ENCODE results near the gene TENT4B. TPM values are rescaled to one million over a fixed set of nuclear protein-coding genes. Genes with fewer than 3 reads are reported as not detected.

Gene TENT4B
- total RNA-seq, 1 experiment from 2014 or later = 18.3 TPM

DNA sequence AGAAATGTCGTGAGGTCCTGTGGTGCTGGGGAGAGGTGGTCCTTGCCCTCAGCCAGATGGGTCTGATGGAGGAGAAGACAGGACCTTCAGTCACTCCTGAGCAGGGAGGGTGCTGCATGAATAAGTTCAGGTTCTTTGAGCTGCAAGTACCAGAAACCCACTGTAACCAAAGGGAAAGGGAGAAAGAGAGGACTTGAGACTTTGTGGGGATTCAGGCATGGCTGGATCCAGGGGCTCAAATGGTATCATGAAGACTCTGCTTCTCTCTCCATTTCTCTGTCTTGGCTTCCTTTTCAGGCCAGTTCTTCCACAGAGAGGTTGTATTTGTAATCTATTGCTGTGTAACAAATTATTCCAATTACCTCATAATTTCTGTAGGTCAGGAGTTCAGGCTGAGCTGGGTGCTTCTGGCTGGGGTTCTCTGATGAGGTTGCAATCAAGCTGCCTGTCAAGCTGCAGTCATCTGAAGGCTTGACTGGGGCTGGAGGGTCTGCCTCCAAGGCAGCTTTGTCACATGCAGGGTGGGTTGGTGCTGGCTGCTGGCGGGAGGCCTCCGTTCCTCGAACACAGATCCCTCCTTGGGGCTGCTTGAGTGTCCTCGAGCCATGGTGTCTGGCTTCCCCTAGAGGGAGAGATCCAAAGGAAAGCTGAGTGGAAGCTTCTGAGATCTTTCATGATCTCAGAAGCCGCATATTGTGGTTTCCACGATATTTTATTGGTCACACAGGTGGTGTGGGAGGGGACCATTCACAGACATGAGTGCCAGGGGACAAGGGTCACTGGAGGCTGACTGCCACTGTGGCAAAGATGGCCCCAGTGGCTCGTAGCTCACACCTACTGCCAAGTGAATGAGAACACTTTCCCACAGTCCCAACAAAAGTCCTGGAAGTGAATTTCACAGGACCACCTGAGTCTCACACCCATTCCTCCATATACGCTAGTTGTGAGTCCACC is 107.4 kb downstream of the TENT4B start:
- no peak for DNase-seq (ENCODE audit: low spot score)
- Histone ChIP-seq H3K4me1 (ENCODE audit: insufficient read depth, low read length, poor library complexity, severe bottlenecking) (peaks cover 9% of the 10 kb centered on the region), H3K27me3 (replicated peaks; ENCODE audit: insufficient read depth, low read depth, low read length, poor library complexity) (no peaks in the 10 kb centered on the region), H3K4me3 (ENCODE audit: low read depth, low read length, poor library complexity, severe bottlenecking) (no peak overlapping the region), H3K36me3 (ENCODE audit: insufficient read depth, low read length, poor library complexity, severe bottlenecking) (no peaks in the 10 kb centered on the region), H3K27ac (ENCODE audit: low read depth, low read length, poor library complexity, severe bottlenecking) (no peak overlapping the region), H3K9me3 (ENCODE audit: low read depth, low read length, poor library complexity, severe bottlenecking) (no peaks in the 10 kb centered on the region)
- CTCF ChIA-PET = no interaction called here
- POLR2A ChIA-PET (ENCODE audit: low non-redundant PET) = no interaction called here
- intact Hi-C loops (cut with micrococcal nuclease; ENCODE audit: unreplicated experiment) = no loop called here
- TF ChIP-seq, protein P1, sequence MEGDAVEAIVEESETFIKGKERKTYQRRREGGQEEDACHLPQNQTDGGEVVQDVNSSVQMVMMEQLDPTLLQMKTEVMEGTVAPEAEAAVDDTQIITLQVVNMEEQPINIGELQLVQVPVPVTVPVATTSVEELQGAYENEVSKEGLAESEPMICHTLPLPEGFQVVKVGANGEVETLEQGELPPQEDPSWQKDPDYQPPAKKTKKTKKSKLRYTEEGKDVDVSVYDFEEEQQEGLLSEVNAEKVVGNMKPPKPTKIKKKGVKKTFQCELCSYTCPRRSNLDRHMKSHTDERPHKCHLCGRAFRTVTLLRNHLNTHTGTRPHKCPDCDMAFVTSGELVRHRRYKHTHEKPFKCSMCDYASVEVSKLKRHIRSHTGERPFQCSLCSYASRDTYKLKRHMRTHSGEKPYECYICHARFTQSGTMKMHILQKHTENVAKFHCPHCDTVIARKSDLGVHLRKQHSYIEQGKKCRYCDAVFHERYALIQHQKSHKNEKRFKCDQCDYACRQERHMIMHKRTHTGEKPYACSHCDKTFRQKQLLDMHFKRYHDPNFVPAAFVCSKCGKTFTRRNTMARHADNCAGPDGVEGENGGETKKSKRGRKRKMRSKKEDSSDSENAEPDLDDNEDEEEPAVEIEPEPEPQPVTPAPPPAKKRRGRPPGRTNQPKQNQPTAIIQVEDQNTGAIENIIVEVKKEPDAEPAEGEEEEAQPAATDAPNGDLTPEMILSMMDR (conservative IDR thresholded peaks at IDR 0.05; ENCODE audit: low read depth, low read length) = no peak
- TF ChIP-seq EZH2 (IDR thresholded peaks at IDR 0.05; ENCODE audit: borderline replicate concordance, low read depth, low read length, poor library complexity, severe bottlenecking) = no peak
- no TSS peak for BruUV-seq (replicated peaks)

DNA sequence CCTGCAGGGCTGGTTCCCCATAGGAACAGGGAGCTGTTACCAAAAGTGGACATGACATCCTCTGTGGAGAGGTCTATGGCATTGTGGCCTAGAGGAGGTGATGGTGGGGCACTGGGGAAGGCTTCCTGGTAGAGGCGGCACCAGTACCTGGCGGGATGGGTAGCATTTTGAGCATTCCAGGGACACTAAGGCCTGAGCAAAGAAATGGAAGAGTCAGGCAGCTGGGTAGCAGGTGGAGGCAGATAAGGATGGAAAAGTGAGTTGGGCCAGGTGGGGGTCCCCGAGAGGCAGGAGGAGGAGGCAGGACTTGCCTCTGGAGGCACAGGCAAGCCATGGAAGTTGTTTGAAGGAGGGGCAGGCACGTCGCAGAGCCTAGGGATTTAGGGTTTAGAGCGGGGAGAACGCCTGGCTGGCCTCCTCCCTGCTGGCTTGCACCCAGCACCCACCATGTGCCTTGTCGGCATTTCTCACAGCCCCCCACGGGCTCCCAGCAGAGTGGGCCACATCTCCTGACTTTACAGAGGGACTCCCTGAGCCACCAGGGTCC is 108.1 kb downstream of the TENT4B start:
- no peak for TF ChIP-seq EZH2 (IDR thresholded peaks at IDR 0.05; ENCODE audit: borderline replicate concordance, low read depth, low read length, poor library complexity, severe bottlenecking)
- TF ChIP-seq, protein P1 (conservative IDR thresholded peaks at IDR 0.05; ENCODE audit: low read depth, low read length) = no peak
- peaks cover 15% of the 10 kb centered on the region for H3K4me1 ChIP-seq (ENCODE audit: insufficient read depth, low read length, poor library complexity, severe bottlenecking)
- H3K36me3 ChIP-seq (ENCODE audit: insufficient read depth, low read length, poor library complexity, severe bottlenecking) = no peaks in the 10 kb centered on the region
- no peaks in the 10 kb centered on the region for H3K27me3 ChIP-seq (replicated peaks; ENCODE audit: insufficient read depth, low read depth, low read length, poor library complexity)
- ChIA-PET POLR2A (ENCODE audit: low non-redundant PET) (no interaction called here), CTCF (no interaction called here)
- no peak for DNase-seq (ENCODE audit: low spot score)
- H3K27ac ChIP-seq (ENCODE audit: low read depth, low read length, poor library complexity, severe bottlenecking) = no peak overlapping the region
- H3K9me3 ChIP-seq (ENCODE audit: low read depth, low read length, poor library complexity, severe bottlenecking) = no peaks in the 10 kb centered on the region
- H3K4me3 ChIP-seq (ENCODE audit: low read depth, low read length, poor library complexity, severe bottlenecking) = no peak overlapping the region
- BruUV-seq (replicated peaks) = no TSS peak
- intact Hi-C loops (cut with micrococcal nuclease; ENCODE audit: unreplicated experiment) = no loop called here

DNA sequence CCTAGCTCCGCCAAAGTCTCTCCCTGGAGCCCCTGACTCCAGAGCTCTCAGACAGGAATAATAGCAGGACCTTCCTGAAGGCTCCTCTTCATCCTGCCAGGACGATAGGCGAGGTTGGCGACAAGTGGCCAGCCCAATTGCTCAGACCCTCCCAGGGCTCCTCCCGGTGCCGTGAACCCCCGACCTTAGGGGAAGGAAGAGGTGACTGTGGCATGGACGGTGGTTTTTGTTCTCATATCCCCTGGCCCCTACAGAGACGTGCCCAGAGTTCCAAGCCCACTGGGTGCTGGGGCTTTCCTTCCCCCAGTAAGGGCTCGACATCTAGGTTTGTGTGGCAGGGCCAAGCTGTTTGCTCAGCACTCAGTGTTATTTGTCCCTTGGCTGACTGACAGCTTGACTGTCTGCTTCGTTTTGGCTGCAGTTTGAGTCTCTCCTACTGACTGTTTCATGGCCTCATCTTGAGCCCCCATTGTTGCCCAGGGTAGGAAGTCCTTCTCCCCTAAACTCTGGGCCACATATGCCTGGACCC is 108.7 kb downstream of the TENT4B start:
- intact Hi-C loops (cut with micrococcal nuclease; ENCODE audit: unreplicated experiment) = no loop called here
- CTCF ChIA-PET = no interaction called here

More for the DNA sequence above, 108.7 kb downstream of the TENT4B start:
- POLR2A ChIA-PET (ENCODE audit: low non-redundant PET) = no interaction called here
- peaks cover 20% of the 10 kb centered on the region for H3K4me1 ChIP-seq (ENCODE audit: insufficient read depth, low read length, poor library complexity, severe bottlenecking)
- no peak overlapping the region for H3K4me3 ChIP-seq (ENCODE audit: low read depth, low read length, poor library complexity, severe bottlenecking)
- no peak for DNase-seq (ENCODE audit: low spot score)
- no peaks in the 10 kb centered on the region for H3K9me3 ChIP-seq (ENCODE audit: low read depth, low read length, poor library complexity, severe bottlenecking)
- BruUV-seq (replicated peaks) = no TSS peak
- H3K27ac ChIP-seq (ENCODE audit: low read depth, low read length, poor library complexity, severe bottlenecking) = no peak overlapping the region
- TF ChIP-seq, protein P1 (conservative IDR thresholded peaks at IDR 0.05; ENCODE audit: low read depth, low read length) = no peak
- TF ChIP-seq EZH2 (IDR thresholded peaks at IDR 0.05; ENCODE audit: borderline replicate concordance, low read depth, low read length, poor library complexity, severe bottlenecking) = no peak
- H3K27me3 ChIP-seq (replicated peaks; ENCODE audit: insufficient read depth, low read depth, low read length, poor library complexity) = no peaks in the 10 kb centered on the region
- no peaks in the 10 kb centered on the region for H3K36me3 ChIP-seq (ENCODE audit: insufficient read depth, low read length, poor library complexity, severe bottlenecking)
